Subcutaneous abdominal adipose tissue (tissue), 5 donors: ENCODE data around the gene SORCS2.

Source experiments
- H3K27ac ChIP-seq: one replicate; pipeline ENCODE4 v1.7.0; 2013; ENCODE audit warnings: low read depth, mild to moderate bottlenecking, inconsistent platforms, low read length, moderate library complexity
- H3K27me3 ChIP-seq, 5 donors: one replicate each; pipeline ENCODE4 v1.7.0; 2013; ENCODE audit warnings: low read length in 5 of 5, inconsistent platforms in 1 of 5; ENCODE audit not compliant: control insufficient read depth in 5 of 5, insufficient read depth in 4 of 5
- H3K36me3 ChIP-seq, 5 donors: one replicate each; pipeline ENCODE4 v1.7.0; 2013; ENCODE audit warnings: low read length in 5 of 5; ENCODE audit not compliant: control insufficient read depth in 5 of 5, insufficient read depth in 5 of 5
- H3K4me1 ChIP-seq, 5 donors: one replicate each; pipeline ENCODE4 v1.7.0; 2013; ENCODE audit warnings: low read length in 5 of 5, mild to moderate bottlenecking in 3 of 5, moderate library complexity in 1 of 5; ENCODE audit not compliant: control insufficient read depth in 5 of 5, insufficient read depth in 5 of 5
- H3K4me3 ChIP-seq, 5 donors: one replicate each; pipeline ENCODE4 v1.7.0; 2013; ENCODE audit warnings: low read length in 5 of 5, low read depth in 1 of 5
- H3K9ac ChIP-seq, 5 donors: one replicate each; pipeline ENCODE4 v1.7.0; 2013; ENCODE audit warnings: low read length in 5 of 5, mild to moderate bottlenecking in 4 of 5, moderate library complexity in 3 of 5
- H3K9me3 ChIP-seq, 5 donors: one replicate each; pipeline ENCODE4 v1.7.0; 2013; ENCODE audit warnings: low read length in 5 of 5; ENCODE audit not compliant: control insufficient read depth in 5 of 5
- donor health status: healthy.
- donor health status: healthy.
- donor health status: healthy.
- donor health status: healthy.
- donor health status: healthy.

SORCS2 gene

DNA sequence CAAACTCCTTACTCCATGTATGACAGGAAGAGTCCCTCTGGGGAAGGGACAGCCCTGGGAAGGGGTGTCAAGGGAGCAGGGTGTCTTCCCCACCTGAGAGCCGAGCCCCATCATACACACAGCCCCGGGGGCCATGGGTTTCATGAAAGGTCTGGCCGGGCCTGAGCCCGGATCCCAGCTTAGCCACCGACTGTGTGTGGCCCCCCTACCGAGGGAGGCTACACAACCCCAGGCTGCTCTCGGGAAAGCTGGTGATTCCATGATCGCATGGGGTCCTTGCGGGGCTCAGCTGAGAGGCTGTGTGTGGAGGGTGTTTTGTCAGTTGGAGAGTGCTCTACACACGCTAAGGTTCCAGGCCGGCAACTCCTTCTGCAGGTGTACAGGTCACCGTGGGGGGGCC, 55.6 kb downstream of the SORCS2 start:
- H3K27ac ChIP-seq, result no peak overlapping the region
- no peak overlapping the region for H3K4me3 ChIP-seq
- H3K9me3 ChIP-seq, result peaks cover 0 to 11% (median 6%) of the 10 kb centered on the region in 5 donors
- H3K4me1 ChIP-seq, result peaks cover 2 to 19% (median 14%) of the 10 kb centered on the region in 5 donors
- no peaks in the 10 kb centered on the region for H3K36me3 ChIP-seq
- H3K9ac ChIP-seq, result no peak overlapping the region
- peaks cover 0 to 15% (median 0%) of the 10 kb centered on the region in 5 donors for H3K27me3 ChIP-seq

DNA sequence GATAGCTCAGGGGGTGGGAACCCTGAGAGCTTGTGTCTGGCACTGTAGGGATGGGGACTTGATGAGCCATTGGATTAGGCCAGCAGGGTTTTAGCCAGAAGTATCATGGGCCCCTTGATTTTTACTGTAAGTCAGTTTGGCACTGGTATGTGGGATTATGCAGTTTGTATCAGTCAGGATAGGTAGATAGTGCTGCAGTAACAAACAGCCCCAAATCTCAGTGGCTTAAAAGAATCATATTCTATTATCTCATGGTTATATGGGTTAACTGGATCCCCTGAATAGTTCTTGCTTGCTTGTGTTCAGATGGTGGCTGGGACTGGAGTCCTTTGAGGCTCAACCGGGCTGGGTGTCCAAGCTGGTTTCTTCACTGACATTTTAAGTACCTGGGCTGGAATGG, 56.5 kb downstream of the SORCS2 start:
- Histone ChIP-seq H3K4me3 (no peak overlapping the region), H3K9ac (no peak overlapping the region), H3K27ac (no peak overlapping the region), H3K36me3 (no peaks in the 10 kb centered on the region), H3K4me1 (peaks cover 2 to 19% (median 14%) of the 10 kb centered on the region in 5 donors), H3K9me3 (peaks cover 0 to 11% (median 6%) of the 10 kb centered on the region in 5 donors), H3K27me3 (peaks cover 0 to 14% (median 0%) of the 10 kb centered on the region in 5 donors)

DNA sequence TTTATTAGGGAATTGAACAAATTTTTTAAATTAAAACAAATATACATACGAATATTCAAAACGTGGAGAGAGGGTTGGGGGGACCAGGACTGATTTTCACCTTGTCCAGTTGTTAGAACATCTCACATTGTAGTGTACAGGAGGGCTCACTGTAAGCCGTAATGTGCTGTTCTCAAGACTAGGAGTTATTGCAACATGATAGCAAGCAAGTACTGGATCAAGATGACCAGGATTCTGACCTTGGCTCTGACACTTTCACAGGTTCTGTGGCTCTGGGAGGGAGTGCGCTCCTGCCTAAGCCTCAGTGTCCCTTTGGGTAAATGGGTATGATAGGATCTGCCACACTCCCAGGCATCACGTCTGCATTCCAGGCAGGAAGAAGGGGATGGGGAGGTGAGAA, 59.0 kb downstream of the SORCS2 start:
- peaks cover 0 to 3% (median 0%) of the 10 kb centered on the region in 5 donors for H3K27me3 ChIP-seq
- no peak overlapping the region for H3K27ac ChIP-seq
- peaks cover 4 to 19% (median 14%) of the 10 kb centered on the region in 5 donors for H3K4me1 ChIP-seq
- no peak overlapping the region for H3K4me3 ChIP-seq
- no peaks in the 10 kb centered on the region for H3K36me3 ChIP-seq
- H3K9me3 ChIP-seq, result peaks cover 0 to 11% (median 6%) of the 10 kb centered on the region in 5 donors
- no peak overlapping the region for H3K9ac ChIP-seq

DNA sequence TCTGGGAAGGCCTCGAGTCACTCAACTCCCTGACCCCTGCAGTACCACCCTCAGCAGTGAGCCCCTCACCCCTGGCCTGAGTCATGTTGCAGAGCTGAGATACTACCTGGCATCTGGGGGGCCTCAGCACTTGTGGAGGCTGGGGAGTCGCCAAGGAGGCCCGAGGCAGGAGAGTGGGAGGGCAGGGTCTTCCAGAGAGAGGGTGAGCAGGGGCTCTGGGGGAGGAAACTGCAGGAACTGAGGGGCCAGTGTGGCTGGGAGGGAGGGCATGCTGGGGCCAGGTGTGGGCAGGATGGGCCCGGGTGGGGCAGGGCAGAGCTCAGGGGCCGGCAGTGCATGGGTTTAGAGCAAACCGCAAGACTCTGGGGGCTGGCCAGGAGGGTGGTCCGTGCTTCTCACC, 59.7 kb downstream of the SORCS2 start:
- peaks cover 0 to 3% (median 0%) of the 10 kb centered on the region in 5 donors for H3K27me3 ChIP-seq
- no peak overlapping the region for H3K9ac ChIP-seq
- H3K9me3 ChIP-seq, result peaks cover 0 to 11% (median 6%) of the 10 kb centered on the region in 5 donors
- no peak overlapping the region for H3K4me3 ChIP-seq
- H3K36me3 ChIP-seq, result no peaks in the 10 kb centered on the region
- H3K27ac ChIP-seq, result no peak overlapping the region
- peaks cover 4 to 20% (median 16%) of the 10 kb centered on the region in 5 donors for H3K4me1 ChIP-seq

DNA sequence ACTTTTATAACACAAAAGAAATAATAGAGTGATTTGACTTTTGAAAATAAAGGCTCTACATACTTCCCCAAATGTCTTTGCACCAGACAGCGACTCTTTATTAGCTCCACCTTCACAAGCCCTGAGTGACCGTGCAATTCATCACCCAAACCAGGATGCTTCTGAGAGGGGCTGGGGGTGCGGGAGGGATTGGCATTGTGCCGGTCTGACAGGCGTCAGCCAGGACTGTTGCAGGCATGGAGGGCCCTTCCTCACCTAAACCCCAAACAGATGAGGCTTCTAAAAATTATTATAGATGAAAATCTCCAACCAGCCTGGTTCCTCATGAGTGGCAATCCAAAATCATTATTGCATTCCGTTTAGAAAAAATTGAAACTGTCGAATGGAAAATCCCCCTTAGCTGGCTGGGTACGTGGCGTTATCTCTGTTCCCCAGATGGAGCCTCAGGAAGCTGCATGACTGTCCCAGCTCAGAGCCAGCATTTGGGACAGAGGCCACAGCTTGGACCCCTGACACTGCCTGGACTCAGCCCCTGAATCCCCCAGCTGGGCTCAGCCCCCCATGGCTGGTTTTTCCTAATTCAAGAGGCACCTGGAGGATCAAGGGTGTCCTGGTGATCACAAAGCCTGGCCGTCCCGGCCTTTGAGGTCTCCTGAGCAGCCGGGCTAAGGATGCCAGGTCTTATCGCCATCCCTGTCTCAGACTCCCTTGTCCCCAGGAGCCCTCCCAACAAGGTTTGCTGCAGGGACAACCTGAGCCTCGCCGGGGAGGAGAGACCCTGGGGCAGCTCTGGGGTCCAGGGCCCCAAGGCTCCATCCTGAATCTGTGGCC, 60.4 kb downstream of the SORCS2 start:
- H3K27me3 ChIP-seq, result peaks cover 0 to 3% (median 2%) of the 10 kb centered on the region in 5 donors
- H3K27ac ChIP-seq, result no peak overlapping the region
- no peak overlapping the region for H3K4me3 ChIP-seq
- peaks cover 4 to 21% (median 16%) of the 10 kb centered on the region in 5 donors for H3K4me1 ChIP-seq
- no peak overlapping the region for H3K9ac ChIP-seq
- no peaks in the 10 kb centered on the region for H3K36me3 ChIP-seq
- peaks cover 0 to 11% (median 6%) of the 10 kb centered on the region in 5 donors for H3K9me3 ChIP-seq

DNA sequence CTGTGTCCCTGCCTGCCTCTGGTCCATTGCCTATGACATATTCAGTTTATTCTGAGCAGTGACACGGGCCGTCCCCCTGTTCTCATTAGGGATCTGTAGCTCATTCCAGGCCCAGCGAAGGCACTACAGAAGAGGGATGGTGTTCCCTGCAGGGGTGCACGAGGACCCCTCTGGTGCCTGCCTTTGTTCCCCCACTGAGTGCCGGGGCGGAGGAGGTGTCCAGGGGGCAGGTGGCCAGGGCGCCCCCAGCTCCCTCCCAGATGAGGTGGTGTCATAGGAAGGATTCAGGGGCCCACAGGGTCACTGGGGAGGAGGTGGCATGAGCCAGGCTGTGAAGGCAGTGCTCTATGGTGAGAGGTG, 61.0 kb downstream of the SORCS2 start:
- H3K4me1 ChIP-seq, result peaks cover 4 to 21% (median 16%) of the 10 kb centered on the region in 5 donors
- no peak overlapping the region for H3K9ac ChIP-seq
- H3K36me3 ChIP-seq, result no peaks in the 10 kb centered on the region
- H3K27ac ChIP-seq, result no peak overlapping the region
- H3K9me3 ChIP-seq, result peaks cover 0 to 11% (median 6%) of the 10 kb centered on the region in 5 donors
- H3K4me3 ChIP-seq, result no peak overlapping the region
- H3K27me3 ChIP-seq, result peaks cover 0 to 4% (median 3%) of the 10 kb centered on the region in 5 donors

DNA sequence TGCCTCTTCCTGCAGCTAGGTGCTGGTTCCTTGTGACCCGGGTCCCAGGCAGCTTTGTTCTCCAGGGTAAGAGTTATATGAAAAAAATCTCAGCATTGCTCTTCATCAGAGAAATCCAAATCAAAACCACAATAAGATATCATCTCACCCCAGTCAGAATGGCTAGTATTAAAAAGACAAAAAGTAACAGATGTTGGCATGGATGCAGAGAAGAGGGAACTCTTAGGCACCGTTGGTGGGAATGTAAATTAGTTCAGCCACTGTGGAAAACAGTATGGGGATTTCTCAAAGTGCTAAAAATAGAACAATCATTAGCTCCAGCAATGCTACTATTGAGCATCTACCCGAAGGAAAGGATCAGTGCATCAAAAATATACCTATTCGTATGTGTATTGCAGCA, 61.5 kb downstream of the SORCS2 start:
- no peaks in the 10 kb centered on the region for H3K36me3 ChIP-seq
- peaks cover 4 to 21% (median 16%) of the 10 kb centered on the region in 5 donors for H3K4me1 ChIP-seq
- H3K27me3 ChIP-seq, result peaks cover 0 to 4% (median 3%) of the 10 kb centered on the region in 5 donors

DNA sequence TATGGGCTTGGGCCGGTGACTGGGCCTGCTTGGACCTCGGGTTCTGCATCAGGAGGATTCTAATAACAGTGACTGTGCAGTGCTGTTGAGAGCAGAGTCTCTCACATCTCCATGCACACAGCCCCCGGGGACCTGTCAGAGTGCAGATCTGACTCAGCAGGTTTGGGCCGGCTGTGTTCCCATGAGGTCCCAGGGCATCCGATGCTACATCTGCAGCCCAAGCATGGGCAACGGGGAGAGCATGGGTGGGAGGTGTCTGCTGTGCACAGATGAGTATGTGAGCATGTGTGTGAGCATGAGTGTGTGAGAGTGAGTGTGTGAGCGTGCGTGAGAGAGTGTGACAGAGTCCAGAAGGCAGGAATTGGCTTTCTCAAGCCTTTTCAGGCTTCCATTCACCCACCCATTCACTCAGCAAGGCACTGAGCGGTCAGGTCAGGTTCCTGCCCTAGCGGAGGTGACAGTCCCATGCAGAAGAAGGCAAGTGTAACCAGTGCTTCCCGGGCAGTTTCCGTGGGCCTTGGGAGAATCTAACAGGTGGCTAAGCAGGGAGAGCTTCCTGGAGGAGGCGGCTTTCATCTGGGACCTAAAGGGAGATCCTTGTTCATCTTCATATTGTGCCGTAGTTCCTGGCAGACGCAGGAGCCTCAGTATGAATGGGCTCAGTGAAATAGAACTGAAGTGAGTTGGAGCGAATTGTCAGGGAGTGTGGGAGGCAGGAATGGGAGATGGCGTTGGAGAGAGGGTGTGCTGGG, 62.6 kb downstream of the SORCS2 start:
- Histone ChIP-seq H3K27ac (no peak overlapping the region), H3K4me1 (peaks cover 2 to 17% (median 11%) of the 10 kb centered on the region in 5 donors), H3K9ac (no peak overlapping the region), H3K4me3 (no peak overlapping the region), H3K9me3 (peaks cover 0 to 3% (median 0%) of the 10 kb centered on the region in 5 donors), H3K27me3 (peaks cover 0 to 4% (median 3%) of the 10 kb centered on the region in 5 donors), H3K36me3 (no peaks in the 10 kb centered on the region)

More for the DNA sequence above, 61.5 kb downstream of the SORCS2 start:
- Histone ChIP-seq H3K27ac (no peak overlapping the region), H3K4me3 (no peak overlapping the region), H3K9me3 (peaks cover 0 to 8% (median 5%) of the 10 kb centered on the region in 5 donors), H3K9ac (no peak overlapping the region)

DNA sequence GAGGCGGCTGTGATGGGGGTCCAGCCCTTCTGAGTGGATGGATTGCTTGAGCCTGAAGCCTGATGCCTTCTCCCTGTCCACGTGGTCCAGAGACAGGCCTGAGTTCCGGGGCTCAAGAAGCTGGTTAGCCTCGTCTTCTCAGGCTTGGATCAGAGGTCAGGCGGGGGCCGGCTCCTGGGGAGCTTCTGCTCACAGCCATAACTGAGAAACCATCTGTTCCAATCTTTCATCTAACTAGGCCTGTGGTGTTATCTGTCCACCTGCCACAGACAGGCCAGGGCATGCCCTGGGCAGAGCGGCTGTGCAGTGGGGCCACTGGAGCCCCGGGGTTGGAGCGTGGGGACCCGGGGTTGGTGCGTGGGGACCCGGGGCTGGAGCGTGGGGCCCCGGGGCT, 63.1 kb downstream of the SORCS2 start:
- no peak overlapping the region for H3K9ac ChIP-seq
- no peak overlapping the region for H3K4me3 ChIP-seq
- peaks cover 0 to 3% (median 0%) of the 10 kb centered on the region in 5 donors for H3K9me3 ChIP-seq
- H3K4me1 ChIP-seq, result peaks cover 2 to 11% (median 6%) of the 10 kb centered on the region in 5 donors
- H3K27ac ChIP-seq, result no peak overlapping the region
- H3K36me3 ChIP-seq, result no peaks in the 10 kb centered on the region
- peaks cover 0 to 6% (median 3%) of the 10 kb centered on the region in 5 donors for H3K27me3 ChIP-seq

DNA sequence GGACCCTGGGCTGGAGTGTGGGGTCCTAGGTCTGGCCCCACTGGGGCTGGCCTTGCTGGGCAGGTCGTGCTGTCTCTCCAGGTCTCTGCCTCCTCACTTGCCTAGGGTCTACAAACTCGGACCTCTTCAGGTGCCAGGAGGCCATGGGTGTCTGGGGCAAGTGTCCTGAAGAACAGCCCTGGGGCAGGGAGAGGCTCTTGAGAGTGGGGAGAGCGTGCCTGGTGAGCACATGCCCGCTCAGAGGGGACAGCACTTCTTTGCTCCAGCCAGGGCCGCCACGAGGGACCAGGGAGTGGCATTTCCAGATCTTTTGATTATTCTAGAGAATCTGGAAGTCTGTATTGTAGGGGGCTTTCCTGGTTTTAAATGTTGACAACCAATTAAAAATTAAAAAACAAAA, 63.7 kb downstream of the SORCS2 start:
- Histone ChIP-seq H3K4me1 (peaks cover under 1 to 9% (median 2%) of the 10 kb centered on the region in 5 donors), H3K27me3 (peaks cover 0 to 9% (median 3%) of the 10 kb centered on the region in 5 donors), H3K4me3 (no peak overlapping the region), H3K27ac (no peak overlapping the region), H3K9me3 (peaks cover 0 to 3% (median 0%) of the 10 kb centered on the region in 5 donors), H3K36me3 (no peaks in the 10 kb centered on the region), H3K9ac (no peak overlapping the region)
